Left ventricle myocardium inferior (tissue), 1 donor: ENCODE results near the gene SPATA24. TPM values are rescaled to one million over a fixed set of nuclear protein-coding genes. Genes with fewer than 3 reads are reported as not detected.

Experiments used
- DNase-seq: peaks from one replicate; pipeline ENCODE4 v3.0.0-alpha.2; 2020
- H3K27ac ChIP-seq: fragments of 200-600 bp; replicated peaks from 2 replicates; pipeline ENCODE4 v1.8.0; 2021
- H3K27me3 ChIP-seq: fragments of 200-600 bp; 2 replicates; pipeline ENCODE4 v1.8.0; 2021; ENCODE audit warnings: low read depth
- H3K36me3 ChIP-seq: fragments of 200-600 bp; 2 replicates; pipeline ENCODE4 v1.8.0; 2021
- H3K4me1 ChIP-seq: fragments of 200-600 bp; 2 replicates; pipeline ENCODE4 v1.8.0; 2021
- H3K4me3 ChIP-seq: fragments of 200-600 bp; 2 replicates; pipeline ENCODE4 v1.8.0; 2021; ENCODE audit warnings: mild to moderate bottlenecking, moderate library complexity
- H3K9me3 ChIP-seq: fragments of 200-600 bp; replicated peaks from 2 replicates; pipeline ENCODE4 v1.8.0; 2021
- CTCF ChIP-seq: fragments of 200-600 bp; IDR thresholded peaks from 2 replicates; pipeline ENCODE4 v1.8.0; 2021; ENCODE audit warnings: antibody characterized with exemption, mild to moderate bottlenecking, borderline replicate concordance
- intact Hi-C: fragments of 100-400 bp; cut with micrococcal nuclease; formaldehyde crosslinking; loops from one replicate; pipeline ENCODE4 v1.11.0; 2022
- total RNA-seq: library from RNA; stranded (reverse); fragmentation: NEBNext Ultra II Directional; extraction: Animal tissue kit (Norgen Biotek cat#: 25700); gene quantifications from one replicate; pipeline ENCODE4 v1.2.1, GENCODE V29; 2021
- donor health status: DM: no; HTN: yes; CAD: no; lungs with severe emphysema.

Gene SPATA24
- total RNA-seq, 1 donor from 2014 or later = 15.7 TPM

DNA sequence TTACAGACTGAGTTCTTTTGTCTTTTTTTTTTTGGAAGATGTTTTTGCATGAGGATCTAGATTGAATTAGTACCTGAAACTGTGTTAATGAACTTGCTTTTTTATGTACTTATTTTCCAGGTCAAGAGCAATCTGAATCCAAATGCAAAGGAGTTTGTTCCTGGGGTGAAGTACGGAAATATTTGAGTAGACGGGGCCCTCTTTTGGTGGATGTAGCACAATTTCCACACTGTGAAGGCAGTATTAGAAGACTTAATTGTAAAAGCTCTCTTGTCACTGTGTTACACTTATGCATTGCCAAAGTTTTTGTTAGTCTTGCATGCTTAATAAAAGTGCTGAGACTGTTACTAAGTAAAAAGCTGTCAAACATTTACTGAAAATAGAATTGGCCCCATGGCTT is 35.3 kb downstream of the SPATA24 start:
- peaks cover 42% of the 10 kb centered on the region for H3K4me1 ChIP-seq
- intact Hi-C loops = no loop called here
- H3K36me3 ChIP-seq = peaks cover 88% of the 10 kb centered on the region
- peak overlapping the region; percentile 28 for H3K27ac ChIP-seq
- no peaks in the 10 kb centered on the region for H3K27me3 ChIP-seq
- TF ChIP-seq CTCF = no peak
- DNase-seq = no peak
- H3K4me3 ChIP-seq = no peak overlapping the region
- no peaks in the 10 kb centered on the region for H3K9me3 ChIP-seq

- H3K36me3 ChIP-seq = peaks cover 61% of the 10 kb centered on the region
These were observed 39.4 kb downstream of the SPATA24 start for GRCh38 chr5:139364466-139364865.

DNA sequence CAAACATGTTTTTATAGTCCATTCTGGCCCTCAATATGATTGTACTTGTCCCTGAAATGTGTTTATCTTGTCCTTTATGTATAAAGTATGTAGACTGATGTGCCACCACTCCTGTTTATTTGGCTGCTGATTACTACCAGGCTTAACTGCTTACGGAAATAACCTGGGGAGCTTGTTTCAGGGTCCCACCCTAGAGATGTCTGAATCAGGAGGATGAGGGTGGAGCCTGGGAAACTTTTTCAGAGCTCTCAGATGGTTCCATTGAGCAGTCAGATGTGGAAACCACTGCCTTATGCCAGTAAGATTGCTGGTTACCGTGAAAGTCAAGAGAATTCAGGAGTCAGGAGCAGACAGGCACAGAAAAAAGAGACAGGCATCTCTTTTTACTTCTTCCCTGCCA is 40.0 kb downstream of the SPATA24 start:
- Histone ChIP-seq H3K4me3 (no peak overlapping the region), H3K27me3 (no peaks in the 10 kb centered on the region), H3K9me3 (no peaks in the 10 kb centered on the region), H3K36me3 (peaks cover 57% of the 10 kb centered on the region), H3K4me1 (peaks cover 28% of the 10 kb centered on the region), H3K27ac (no peak overlapping the region)
- no peak for TF ChIP-seq CTCF
- DNase-seq = no peak
- intact Hi-C loops = no loop called here

More at GRCh38 chr5:139364466-139364865, 39.4 kb downstream of the SPATA24 start:
- DNase-seq = no peak
- intact Hi-C loops = no loop called here
- no peak overlapping the region for H3K27ac ChIP-seq
- no peak overlapping the region for H3K4me3 ChIP-seq
- H3K27me3 ChIP-seq = no peaks in the 10 kb centered on the region
- TF ChIP-seq CTCF = no peak
- no peaks in the 10 kb centered on the region for H3K9me3 ChIP-seq
- peaks cover 29% of the 10 kb centered on the region for H3K4me1 ChIP-seq

DNA sequence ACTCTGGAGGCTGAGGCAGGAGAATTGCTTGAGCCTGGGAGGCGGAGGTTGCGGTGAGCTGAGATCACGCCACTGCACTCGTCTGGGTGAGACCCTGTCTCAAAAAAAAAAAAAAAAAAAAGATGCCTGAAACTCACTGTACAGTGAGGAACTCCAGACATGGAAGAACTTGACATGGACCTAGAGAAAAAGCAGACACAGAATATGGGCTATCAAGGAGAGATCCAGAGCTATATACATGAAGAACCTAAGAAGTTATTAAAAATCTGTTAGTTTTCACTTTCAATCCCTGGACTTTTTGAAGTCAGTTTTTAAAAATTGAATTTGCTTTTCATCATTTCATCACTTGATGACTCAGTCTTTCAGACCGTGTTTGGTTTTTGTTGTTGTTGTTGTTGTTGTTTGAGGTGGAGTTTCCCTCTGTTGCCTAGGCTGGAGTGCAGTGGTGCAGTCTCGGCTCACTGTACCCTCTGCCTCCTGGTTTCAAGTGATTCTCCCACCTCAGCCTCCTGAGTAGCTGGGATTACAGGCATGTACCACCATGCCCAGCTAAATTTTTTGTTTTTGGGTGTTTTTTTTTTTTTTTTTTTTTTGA is 42.0 kb downstream of the SPATA24 start:
- Histone ChIP-seq H3K36me3 (peaks cover 38% of the 10 kb centered on the region), H3K4me3 (no peak overlapping the region), H3K4me1 (peaks cover 29% of the 10 kb centered on the region), H3K27ac (no peak overlapping the region), H3K27me3 (no peaks in the 10 kb centered on the region), H3K9me3 (no peaks in the 10 kb centered on the region)
- intact Hi-C loops = no loop called here
- no peak for DNase-seq
- no peak for TF ChIP-seq CTCF

GRCh38 chr5:139360384-139360783 is 43.5 kb downstream of the SPATA24 start:
- Histone ChIP-seq H3K9me3 (no peaks in the 10 kb centered on the region), H3K27me3 (no peaks in the 10 kb centered on the region), H3K36me3 (peaks cover 23% of the 10 kb centered on the region), H3K4me1 (peaks cover 36% of the 10 kb centered on the region), H3K4me3 (no peak overlapping the region), H3K27ac (no peak overlapping the region)
- TF ChIP-seq CTCF = no peak
- DNase-seq = no peak
- intact Hi-C loops = no loop called here
